Skeletal muscle satellite cell (primary cell): ENCODE data around the gene ENGASE.

Experiments
- H3K27me3 ChIP-seq: 2 replicates; pipeline ENCODE4 v1.7.0; 2013; ENCODE audit warnings: low read length; ENCODE audit not compliant: control insufficient read depth, insufficient read depth
- H3K36me3 ChIP-seq: 2 replicates; pipeline ENCODE4 v1.7.0; 2013; ENCODE audit warnings: mild to moderate bottlenecking, control low read depth, low read length; ENCODE audit not compliant: insufficient read depth
- H3K4me1 ChIP-seq: 2 replicates; pipeline ENCODE4 v1.7.0; 2013; ENCODE audit warnings: low read length; ENCODE audit not compliant: control insufficient read depth, insufficient read depth
- H3K4me2 ChIP-seq: 2 replicates; pipeline ENCODE4 v1.7.0; 2013; ENCODE audit warnings: mild to moderate bottlenecking, low read length
- H3K4me3 ChIP-seq: 2 replicates; pipeline ENCODE4 v1.7.0; 2013; ENCODE audit warnings: low read length
- H3K9ac ChIP-seq: 2 replicates; pipeline ENCODE4 v1.7.0; 2013; ENCODE audit warnings: mild to moderate bottlenecking, low read depth, low read length, moderate library complexity
- H3K9me3 ChIP-seq: replicated peaks from 2 replicates; pipeline ENCODE4 v1.7.0; 2013; ENCODE audit warnings: mild to moderate bottlenecking, control low read depth, low read length

The ENGASE gene

GRCh38 chr17:79078476-79079190 lies 4.0 kb downstream of the ENGASE start:
- H3K4me3 ChIP-seq: no peak overlapping the region
- no peak overlapping the region for H3K9ac ChIP-seq
- H3K27me3 ChIP-seq: no peaks in the 10 kb centered on the region
- no peak overlapping the region for H3K4me2 ChIP-seq
- peaks cover 11% of the 10 kb centered on the region for H3K4me1 ChIP-seq
- H3K9me3 ChIP-seq: no peaks in the 10 kb centered on the region
- H3K36me3 ChIP-seq: peaks cover 26% of the 10 kb centered on the region

- H3K9ac ChIP-seq: no peak overlapping the region
- H3K4me2 ChIP-seq: no peak overlapping the region
- peaks cover 7% of the 10 kb centered on the region for H3K4me1 ChIP-seq
- no peak overlapping the region for H3K4me3 ChIP-seq
- H3K9me3 ChIP-seq: no peaks in the 10 kb centered on the region
- peaks cover 30% of the 10 kb centered on the region for H3K36me3 ChIP-seq
- H3K27me3 ChIP-seq: no peaks in the 10 kb centered on the region
These were observed 5.0 kb downstream of the ENGASE start for GRCh38 chr17:79079421-79080200.

GRCh38 chr17:79080349-79080748 lies 5.7 kb downstream of the ENGASE start:
- H3K27me3 ChIP-seq: no peaks in the 10 kb centered on the region
- H3K4me2 ChIP-seq: no peak overlapping the region
- H3K4me1 ChIP-seq: peaks cover 7% of the 10 kb centered on the region
- peaks cover 30% of the 10 kb centered on the region for H3K36me3 ChIP-seq
- no peak overlapping the region for H3K4me3 ChIP-seq
- H3K9ac ChIP-seq: no peak overlapping the region
- H3K9me3 ChIP-seq: no peaks in the 10 kb centered on the region

GRCh38 chr17:79080761-79081290 lies 6.2 kb downstream of the ENGASE start:
- Histone ChIP-seq H3K36me3 (peaks cover 33% of the 10 kb centered on the region), H3K27me3 (no peaks in the 10 kb centered on the region), H3K9ac (no peak overlapping the region)

GRCh38 chr17:79081571-79082276 lies 7.1 kb downstream of the ENGASE start:
- Histone ChIP-seq H3K4me2 (no peak overlapping the region), H3K36me3 (peaks cover 37% of the 10 kb centered on the region), H3K9me3 (no peaks in the 10 kb centered on the region), H3K27me3 (no peaks in the 10 kb centered on the region), H3K4me3 (no peak overlapping the region), H3K9ac (no peak overlapping the region), H3K4me1 (no peaks in the 10 kb centered on the region)

More at GRCh38 chr17:79080761-79081290, 6.2 kb downstream of the ENGASE start:
- H3K4me2 ChIP-seq: no peak overlapping the region
- H3K4me3 ChIP-seq: no peak overlapping the region
- peaks cover 2% of the 10 kb centered on the region for H3K4me1 ChIP-seq
- H3K9me3 ChIP-seq: no peaks in the 10 kb centered on the region

- Histone ChIP-seq H3K4me2 (no peak overlapping the region), H3K36me3 (peaks cover 37% of the 10 kb centered on the region), H3K4me3 (no peak overlapping the region), H3K27me3 (no peaks in the 10 kb centered on the region), H3K4me1 (no peaks in the 10 kb centered on the region), H3K9me3 (no peaks in the 10 kb centered on the region), H3K9ac (no peak overlapping the region)
These were observed 7.9 kb downstream of the ENGASE start for GRCh38 chr17:79082311-79083190.

- no peak overlapping the region for H3K9ac ChIP-seq
- H3K9me3 ChIP-seq: no peaks in the 10 kb centered on the region
- peaks cover 35% of the 10 kb centered on the region for H3K36me3 ChIP-seq
- H3K27me3 ChIP-seq: no peaks in the 10 kb centered on the region
- H3K4me2 ChIP-seq: no peak overlapping the region
- no peaks in the 10 kb centered on the region for H3K4me1 ChIP-seq
- H3K4me3 ChIP-seq: no peak overlapping the region
These were observed 8.8 kb downstream of the ENGASE start for GRCh38 chr17:79083191-79083971.

GRCh38 chr17:79084291-79085153 lies 9.9 kb downstream of the ENGASE start:
- H3K36me3 ChIP-seq: peaks cover 30% of the 10 kb centered on the region
- H3K27me3 ChIP-seq: no peaks in the 10 kb centered on the region
- no peak overlapping the region for H3K9ac ChIP-seq
- H3K9me3 ChIP-seq: no peaks in the 10 kb centered on the region
- H3K4me3 ChIP-seq: no peak overlapping the region
- no peak overlapping the region for H3K4me2 ChIP-seq
- no peaks in the 10 kb centered on the region for H3K4me1 ChIP-seq

- no peak overlapping the region for H3K4me3 ChIP-seq
- no peaks in the 10 kb centered on the region for H3K4me1 ChIP-seq
- H3K27me3 ChIP-seq: no peaks in the 10 kb centered on the region
- no peak overlapping the region for H3K9ac ChIP-seq
- no peak overlapping the region for H3K4me2 ChIP-seq
- H3K36me3 ChIP-seq: peaks cover 25% of the 10 kb centered on the region
- H3K9me3 ChIP-seq: no peaks in the 10 kb centered on the region
These were observed 10.7 kb downstream of the ENGASE start for GRCh38 chr17:79085154-79085920.
